Erythroblast (primary cell): ENCODE data around the gene PEX11A.

ENCODE experiments used
- GATA1 ChIP-seq: IDR thresholded peaks from 2 replicates; pipeline ENCODE4 v1.6.1; 2011; ENCODE audit warnings: low read depth, mild to moderate bottlenecking, control low read depth, low read length, moderate library complexity
- POLR2A ChIP-seq: IDR thresholded peaks from 2 replicates; pipeline ENCODE4 v1.6.1; 2011; ENCODE audit warnings: mild to moderate bottlenecking, low read length

- TF ChIP-seq POLR2A (no peak), GATA1 (no peak)
Measured at GRCh38 chr15:89642106-89642505, 48.4 kb downstream of the PEX11A start.
